ENCODE data around the gene TSPAN14.

Gene TSPAN14

DNA sequence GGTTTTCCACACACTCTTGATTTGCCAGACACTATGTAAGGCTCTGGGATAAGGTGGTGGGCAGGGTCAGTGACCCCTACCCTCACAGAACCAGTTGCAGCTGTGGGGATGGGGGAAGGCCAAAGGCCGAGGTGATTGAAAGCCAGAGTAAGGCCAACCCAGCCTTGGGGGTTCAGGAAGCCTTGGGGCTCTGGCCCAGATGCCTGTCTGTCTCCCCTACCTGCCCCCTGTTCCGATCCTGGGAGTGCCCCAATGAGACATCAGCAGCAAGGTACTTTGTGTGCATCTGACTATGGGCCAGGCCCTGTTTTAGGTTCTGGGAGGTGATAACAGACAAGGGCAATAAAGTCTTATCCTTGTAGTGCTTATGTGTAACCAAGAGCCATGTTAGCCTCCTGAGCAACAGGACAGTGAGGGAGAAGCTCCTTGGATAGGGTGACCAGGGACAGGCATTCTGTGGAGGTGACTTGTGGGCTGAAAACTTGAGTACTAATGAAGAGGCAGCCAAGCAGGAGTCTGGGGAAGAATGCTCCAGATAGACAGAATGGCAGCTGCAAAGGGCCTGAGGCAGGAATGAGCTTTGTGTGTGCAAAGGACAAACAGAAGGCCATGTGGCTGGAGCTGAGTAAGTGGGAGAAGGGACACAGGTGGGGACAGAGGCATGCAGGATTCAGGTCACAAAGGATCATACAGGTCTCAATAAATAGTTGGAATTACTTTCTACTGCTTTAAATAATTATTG, 35.4 kb downstream of the TSPAN14 start:
- Histone ChIP-seq H3K27me3 (ENCODE audit: insufficient read depth, poor library complexity, severe bottlenecking) (no peaks in the 10 kb centered on the region), H3K9me3 (ENCODE audit: severe bottlenecking) (no peaks in the 10 kb centered on the region), H3K27ac (ENCODE audit: poor library complexity, severe bottlenecking) (no peak overlapping the region), H3K4me3 (ENCODE audit: severe bottlenecking) (no peak overlapping the region), H3K36me3 (ENCODE audit: low read depth) (peaks cover 51% of the 10 kb centered on the region), H3K4me1 (ENCODE audit: insufficient read depth, poor library complexity, severe bottlenecking) (peaks cover 32% of the 10 kb centered on the region)
- DNase-seq (ENCODE audit: low spot score) (no peak), ATAC-seq (ENCODE audit: low read depth) (no peak)
- TF ChIP-seq, protein P1, sequence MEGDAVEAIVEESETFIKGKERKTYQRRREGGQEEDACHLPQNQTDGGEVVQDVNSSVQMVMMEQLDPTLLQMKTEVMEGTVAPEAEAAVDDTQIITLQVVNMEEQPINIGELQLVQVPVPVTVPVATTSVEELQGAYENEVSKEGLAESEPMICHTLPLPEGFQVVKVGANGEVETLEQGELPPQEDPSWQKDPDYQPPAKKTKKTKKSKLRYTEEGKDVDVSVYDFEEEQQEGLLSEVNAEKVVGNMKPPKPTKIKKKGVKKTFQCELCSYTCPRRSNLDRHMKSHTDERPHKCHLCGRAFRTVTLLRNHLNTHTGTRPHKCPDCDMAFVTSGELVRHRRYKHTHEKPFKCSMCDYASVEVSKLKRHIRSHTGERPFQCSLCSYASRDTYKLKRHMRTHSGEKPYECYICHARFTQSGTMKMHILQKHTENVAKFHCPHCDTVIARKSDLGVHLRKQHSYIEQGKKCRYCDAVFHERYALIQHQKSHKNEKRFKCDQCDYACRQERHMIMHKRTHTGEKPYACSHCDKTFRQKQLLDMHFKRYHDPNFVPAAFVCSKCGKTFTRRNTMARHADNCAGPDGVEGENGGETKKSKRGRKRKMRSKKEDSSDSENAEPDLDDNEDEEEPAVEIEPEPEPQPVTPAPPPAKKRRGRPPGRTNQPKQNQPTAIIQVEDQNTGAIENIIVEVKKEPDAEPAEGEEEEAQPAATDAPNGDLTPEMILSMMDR (IDR thresholded peaks at IDR 0.05; ENCODE audit: poor library complexity, severe bottlenecking): no peak

DNA sequence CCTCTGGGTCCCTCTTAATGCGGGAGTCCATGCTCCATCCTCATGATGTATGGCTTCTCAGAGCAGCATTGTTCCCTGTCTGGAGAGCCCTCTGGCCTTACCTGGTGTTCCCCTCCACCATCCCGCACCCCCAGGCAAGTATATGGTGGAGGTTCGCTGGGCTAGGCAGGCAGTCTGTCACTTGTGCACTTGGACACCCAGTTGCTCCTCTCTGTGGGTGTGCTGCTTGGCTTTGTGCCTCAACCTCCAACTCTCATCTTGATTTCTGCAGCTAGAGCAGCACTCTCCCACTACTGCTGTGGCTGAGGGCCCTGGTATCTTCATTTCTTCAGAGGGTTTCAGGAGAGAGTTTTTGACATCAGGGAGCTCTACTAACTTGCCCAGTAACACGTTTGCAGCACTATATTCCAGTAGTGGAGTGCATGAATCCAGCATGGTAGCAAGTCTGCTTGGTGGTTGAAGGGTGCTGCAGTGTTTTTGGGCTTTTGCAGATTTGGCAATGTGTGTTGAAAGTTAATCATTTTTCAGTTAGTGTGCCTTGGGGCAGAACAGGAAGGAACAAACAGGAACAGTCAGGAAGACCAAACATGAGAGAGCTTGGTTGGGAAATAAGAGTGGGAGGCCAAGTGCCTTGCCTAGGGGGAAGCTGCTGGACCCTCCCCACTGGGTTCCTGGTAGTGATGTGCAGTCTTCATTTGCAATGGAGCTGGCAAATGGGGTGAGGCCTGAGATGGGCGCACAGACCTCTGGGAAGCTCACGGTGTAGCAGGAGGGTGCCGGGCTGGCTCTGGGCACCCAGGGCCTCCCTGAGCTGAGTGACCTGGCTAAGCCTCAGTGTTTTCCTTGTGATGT, 37.4 kb downstream of the TSPAN14 start:
- TF ChIP-seq, protein P1 (IDR thresholded peaks at IDR 0.05; ENCODE audit: poor library complexity, severe bottlenecking): no peak
- no peak overlapping the region for H3K4me3 ChIP-seq (ENCODE audit: severe bottlenecking)
- H3K27me3 ChIP-seq (ENCODE audit: insufficient read depth, poor library complexity, severe bottlenecking): no peaks in the 10 kb centered on the region
- peaks cover 50% of the 10 kb centered on the region for H3K36me3 ChIP-seq (ENCODE audit: low read depth)
- no peak for DNase-seq (ENCODE audit: low spot score)
- no peaks in the 10 kb centered on the region for H3K9me3 ChIP-seq (ENCODE audit: severe bottlenecking)
- H3K27ac ChIP-seq (ENCODE audit: poor library complexity, severe bottlenecking): peak overlapping the region; percentile 16
- ATAC-seq (ENCODE audit: low read depth): no peak
- H3K4me1 ChIP-seq (ENCODE audit: insufficient read depth, poor library complexity, severe bottlenecking): peaks cover 35% of the 10 kb centered on the region

DNA sequence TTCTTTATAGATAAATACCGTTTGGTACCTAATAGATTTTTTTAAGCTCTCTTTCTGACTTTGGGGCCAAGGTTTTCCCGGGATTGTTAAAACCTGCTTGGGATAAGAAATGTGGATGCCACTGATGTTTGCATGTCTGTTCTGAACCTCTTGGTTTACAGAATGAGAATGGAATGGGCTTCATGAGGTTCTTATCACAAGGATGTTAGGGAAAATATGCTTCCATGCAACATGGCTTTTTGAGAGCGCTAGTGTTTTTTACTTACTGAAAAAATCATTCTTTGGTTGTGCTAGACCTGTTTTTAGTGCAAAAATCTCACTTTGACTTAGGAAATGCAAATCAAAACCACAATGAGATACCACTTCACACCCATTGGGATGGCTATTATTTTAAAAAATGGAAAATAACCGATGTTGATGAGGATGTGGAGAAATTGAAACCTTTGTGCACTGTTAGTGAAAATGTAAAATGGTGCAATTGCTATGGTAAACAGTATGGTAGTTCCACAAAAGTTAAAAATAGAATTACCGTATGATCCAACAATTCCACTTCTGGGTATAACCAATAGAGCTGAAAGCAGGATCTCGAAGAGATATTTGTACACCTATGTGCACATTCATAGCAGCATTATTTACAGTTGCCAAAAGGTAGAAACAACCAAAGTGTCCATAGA, 38.9 kb downstream of the TSPAN14 start:
- ATAC-seq (ENCODE audit: low read depth): no peak
- peaks cover 47% of the 10 kb centered on the region for H3K4me1 ChIP-seq (ENCODE audit: insufficient read depth, poor library complexity, severe bottlenecking)
- H3K27me3 ChIP-seq (ENCODE audit: insufficient read depth, poor library complexity, severe bottlenecking): no peaks in the 10 kb centered on the region
- DNase-seq (ENCODE audit: low spot score): no peak
- no peak overlapping the region for H3K4me3 ChIP-seq (ENCODE audit: severe bottlenecking)
- H3K27ac ChIP-seq (ENCODE audit: poor library complexity, severe bottlenecking): peak overlapping the region; percentile 99
- TF ChIP-seq, protein P1 (IDR thresholded peaks at IDR 0.05; ENCODE audit: poor library complexity, severe bottlenecking): no peak
- peaks cover 54% of the 10 kb centered on the region for H3K36me3 ChIP-seq (ENCODE audit: low read depth)
- no peaks in the 10 kb centered on the region for H3K9me3 ChIP-seq (ENCODE audit: severe bottlenecking)

DNA sequence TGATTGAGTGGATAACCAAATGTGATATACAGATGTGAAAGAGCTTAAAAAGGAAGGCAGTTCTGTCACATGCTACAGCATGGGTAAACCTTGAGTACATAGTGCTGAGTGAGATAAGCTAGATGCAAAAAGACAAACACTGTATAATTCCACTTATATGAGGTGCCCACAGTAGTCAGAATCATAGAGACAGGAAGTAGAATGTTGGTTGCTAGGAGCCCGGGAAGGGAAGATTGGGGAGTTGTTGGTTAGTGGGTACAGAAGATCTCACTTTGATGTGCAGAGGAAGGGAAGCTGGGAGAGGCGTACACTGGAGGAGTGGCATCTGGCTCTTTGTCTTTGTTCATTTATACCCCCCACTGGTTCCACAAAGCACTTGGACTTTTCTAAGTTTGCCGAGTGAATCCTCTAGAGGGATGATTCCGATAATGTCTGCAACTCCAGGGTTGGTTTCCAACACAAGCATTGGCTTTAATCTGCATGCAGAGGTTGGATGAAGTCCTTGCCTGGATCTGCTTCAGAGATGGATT, 39.5 kb downstream of the TSPAN14 start:
- H3K9me3 ChIP-seq (ENCODE audit: severe bottlenecking): no peaks in the 10 kb centered on the region
- H3K36me3 ChIP-seq (ENCODE audit: low read depth): peaks cover 54% of the 10 kb centered on the region
- no peak overlapping the region for H3K4me3 ChIP-seq (ENCODE audit: severe bottlenecking)
- peaks cover 48% of the 10 kb centered on the region for H3K4me1 ChIP-seq (ENCODE audit: insufficient read depth, poor library complexity, severe bottlenecking)
- TF ChIP-seq, protein P1 (IDR thresholded peaks at IDR 0.05; ENCODE audit: poor library complexity, severe bottlenecking): no peak
- no peaks in the 10 kb centered on the region for H3K27me3 ChIP-seq (ENCODE audit: insufficient read depth, poor library complexity, severe bottlenecking)
- DNase-seq (ENCODE audit: low spot score) (no peak), ATAC-seq (ENCODE audit: low read depth) (no peak)
- H3K27ac ChIP-seq (ENCODE audit: poor library complexity, severe bottlenecking): peak overlapping the region; percentile 99
